GM19324 (cell line): ENCODE data around the gene FMN1.

Experiments used
- ATAC-seq: cut with Tn5 transposase; IDR thresholded peaks from one replicate; pipeline ENCODE4 v1.9.1; 2021; ENCODE audit warnings: mild to moderate bottlenecking, moderate library complexity; ENCODE audit not compliant: unreplicated experiment, low FRiP score

FMN1 gene

GRCh38 chr15:32903591-32904290 is 290.8 kb downstream of the FMN1 start:
- ATAC-seq = no peak

- no peak for ATAC-seq
Measured at GRCh38 chr15:32901995-32902394, 292.5 kb downstream of the FMN1 start.

GRCh38 chr15:32901192-32901591 is 293.3 kb downstream of the FMN1 start:
- ATAC-seq = no peak

GRCh38 chr15:32899126-32899596 is 295.4 kb downstream of the FMN1 start:
- ATAC-seq = no peak

GRCh38 chr15:32898414-32898813 is 296.1 kb downstream of the FMN1 start:
- no peak for ATAC-seq

GRCh38 chr15:32893421-32893820 is 301.1 kb downstream of the FMN1 start:
- no peak for ATAC-seq

- no peak for ATAC-seq
Measured at GRCh38 chr15:32889214-32889613, 305.3 kb downstream of the FMN1 start.

- no peak for ATAC-seq
Measured at GRCh38 chr15:32888221-32888761, 306.2 kb downstream of the FMN1 start.

GRCh38 chr15:32887090-32887489 is 307.4 kb downstream of the FMN1 start:
- ATAC-seq = no peak

- no peak for ATAC-seq
Measured at GRCh38 chr15:32886459-32886858, 308.1 kb downstream of the FMN1 start.

- no peak for ATAC-seq
Measured at GRCh38 chr15:32885713-32886112, 308.8 kb downstream of the FMN1 start.

- ATAC-seq = no peak
Measured at GRCh38 chr15:32884146-32884545, 310.4 kb downstream of the FMN1 start.

GRCh38 chr15:32882955-32883354 is 311.6 kb downstream of the FMN1 start:
- no peak for ATAC-seq

- ATAC-seq = no peak
Measured at GRCh38 chr15:32881528-32881927, 313.0 kb downstream of the FMN1 start.

GRCh38 chr15:32880642-32881041 is 313.9 kb downstream of the FMN1 start:
- ATAC-seq = no peak

GRCh38 chr15:32879980-32880379 is 314.5 kb downstream of the FMN1 start:
- no peak for ATAC-seq

- no peak for ATAC-seq
Measured at GRCh38 chr15:32878869-32879805, 315.4 kb downstream of the FMN1 start.

GRCh38 chr15:32878342-32878741 is 316.2 kb downstream of the FMN1 start:
- ATAC-seq = no peak

GRCh38 chr15:32877252-32878019 is 317.1 kb downstream of the FMN1 start:
- ATAC-seq = no peak

GRCh38 chr15:32873284-32874114 is 321.0 kb downstream of the FMN1 start:
- no peak for ATAC-seq
